Measurements from ENCODE around the gene CTNNA2.

Gene CTNNA2

GRCh38 chr2:80396276-80396675 is 883.4 kb downstream of the CTNNA2 start:
- no peak overlapping the region for H2BK5ac ChIP-seq (ENCODE audit: low read depth, low read length, poor library complexity, severe bottlenecking)
- no peaks in the 10 kb centered on the region for H3K9me3 ChIP-seq (ENCODE audit: control insufficient read depth, low read length)
- H2AK5ac ChIP-seq (ENCODE audit: low read length, severe bottlenecking): no peak overlapping the region
- no peak overlapping the region for H3K18ac ChIP-seq (ENCODE audit: low read depth in 1 of 2, low read length in 2 of 2)
- H4K91ac ChIP-seq (ENCODE audit: low read length): no peak overlapping the region
- no peak overlapping the region for H2AFZ ChIP-seq (ENCODE audit: low read depth, low read length)
- no peak overlapping the region for H3K23ac ChIP-seq (ENCODE audit: low read length in 2 of 2)
- H2BK15ac ChIP-seq (ENCODE audit: low read depth, poor library complexity, severe bottlenecking): no peak overlapping the region
- H2BK120ac ChIP-seq (ENCODE audit: low read depth, low read length): no peak overlapping the region
- no peak overlapping the region for H3K9ac ChIP-seq (ENCODE audit: low read length)
- H3K4me3 ChIP-seq (ENCODE audit: insufficient read depth in 1 of 2, low read depth in 1 of 2, low read length in 2 of 2): no peak overlapping the region
- no peak overlapping the region for H4K8ac ChIP-seq (ENCODE audit: low read length)
- no peak overlapping the region for H2BK12ac ChIP-seq (ENCODE audit: low read length in 2 of 2)
- no peak for DNase-seq
- H3K4ac ChIP-seq (ENCODE audit: low read depth in 1 of 2, low read length in 2 of 2): no peak overlapping the region
- no peaks in the 10 kb centered on the region for H3K79me1 ChIP-seq (replicated peaks; ENCODE audit: low read length, poor library complexity, severe bottlenecking)
- H3K27ac ChIP-seq (ENCODE audit: low read length, poor library complexity, severe bottlenecking): no peak overlapping the region
- no peaks in the 10 kb centered on the region for H3K36me3 ChIP-seq (ENCODE audit: control insufficient read depth in 1 of 2, insufficient read depth in 2 of 2, low read depth in 1 of 2, low read length in 2 of 2)
- no peak overlapping the region for H3K4me2 ChIP-seq (ENCODE audit: low read length, poor library complexity, severe bottlenecking)
- H3K4me1 ChIP-seq (ENCODE audit: control insufficient read depth, insufficient read depth, low read depth, low read length): no peaks in the 10 kb centered on the region
- H3K14ac ChIP-seq (ENCODE audit: low read length in 2 of 2): no peak overlapping the region
- H3K27me3 ChIP-seq (ENCODE audit: control insufficient read depth in 1 of 2, insufficient read depth in 1 of 2, low read length in 2 of 2): no peaks in the 10 kb centered on the region

DNA sequence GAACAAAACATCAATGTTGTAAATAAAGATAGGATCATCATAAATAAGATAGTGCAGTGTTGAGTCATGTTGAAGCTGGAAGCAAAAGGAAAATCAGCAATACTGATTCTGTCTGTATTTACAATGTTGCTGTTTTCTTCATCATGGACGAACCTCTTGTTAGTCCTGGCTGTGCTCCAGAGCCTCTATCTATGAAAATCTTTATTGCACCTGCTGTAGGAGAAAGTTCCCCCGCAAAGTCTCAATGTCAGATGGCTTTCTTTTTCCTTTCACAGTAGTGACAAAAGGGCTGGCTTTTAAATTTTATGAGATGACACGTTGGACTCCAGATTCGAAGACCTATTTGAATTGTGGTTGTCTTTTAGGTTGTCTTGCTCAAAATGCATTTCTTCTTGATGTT is 890.2 kb downstream of the CTNNA2 start:
- Histone ChIP-seq H3K4me2 (ENCODE audit: low read length, poor library complexity, severe bottlenecking) (no peak overlapping the region), H4K91ac (ENCODE audit: low read length) (no peak overlapping the region), H3K79me1 (replicated peaks; ENCODE audit: low read length, poor library complexity, severe bottlenecking) (no peaks in the 10 kb centered on the region), H2BK12ac (ENCODE audit: low read length in 2 of 2) (no peak overlapping the region), H2AK5ac (ENCODE audit: low read length, severe bottlenecking) (no peak overlapping the region), H3K27me3 (ENCODE audit: control insufficient read depth in 1 of 2, insufficient read depth in 1 of 2, low read length in 2 of 2) (no peaks in the 10 kb centered on the region), H3K27ac (ENCODE audit: low read length, poor library complexity, severe bottlenecking) (no peak overlapping the region), H3K23ac (ENCODE audit: low read length in 2 of 2) (no peak overlapping the region), H3K4me3 (ENCODE audit: insufficient read depth in 1 of 2, low read depth in 1 of 2, low read length in 2 of 2) (no peak overlapping the region), H3K9ac (ENCODE audit: low read length) (no peak overlapping the region), H2BK5ac (ENCODE audit: low read depth, low read length, poor library complexity, severe bottlenecking) (no peak overlapping the region), H4K8ac (ENCODE audit: low read length) (no peak overlapping the region), H3K4ac (ENCODE audit: low read depth in 1 of 2, low read length in 2 of 2) (no peak overlapping the region), H3K36me3 (ENCODE audit: control insufficient read depth in 1 of 2, insufficient read depth in 2 of 2, low read depth in 1 of 2, low read length in 2 of 2) (no peaks in the 10 kb centered on the region), H3K9me3 (ENCODE audit: control insufficient read depth, low read length) (no peaks in the 10 kb centered on the region), H3K18ac (ENCODE audit: low read depth in 1 of 2, low read length in 2 of 2) (no peak overlapping the region), H2BK15ac (ENCODE audit: low read depth, poor library complexity, severe bottlenecking) (no peak overlapping the region), H2BK120ac (ENCODE audit: low read depth, low read length) (no peak overlapping the region), H3K4me1 (ENCODE audit: control insufficient read depth, insufficient read depth, low read depth, low read length) (no peaks in the 10 kb centered on the region), H3K14ac (ENCODE audit: low read length in 2 of 2) (no peak overlapping the region), H2AFZ (ENCODE audit: low read depth, low read length) (no peak overlapping the region)
- DNase-seq: no peak
- WGBS: 48% methylated on average over 4 of the region's 4 CpGs

- Histone ChIP-seq H4K91ac (ENCODE audit: low read length) (no peak overlapping the region), H3K36me3 (ENCODE audit: control insufficient read depth in 1 of 2, insufficient read depth in 2 of 2, low read depth in 1 of 2, low read length in 2 of 2) (no peaks in the 10 kb centered on the region), H3K4me1 (ENCODE audit: control insufficient read depth, insufficient read depth, low read depth, low read length) (no peaks in the 10 kb centered on the region), H2AFZ (ENCODE audit: low read depth, low read length) (no peak overlapping the region), H3K79me1 (replicated peaks; ENCODE audit: low read length, poor library complexity, severe bottlenecking) (no peaks in the 10 kb centered on the region), H3K4me3 (ENCODE audit: insufficient read depth in 1 of 2, low read depth in 1 of 2, low read length in 2 of 2) (no peak overlapping the region), H3K27ac (ENCODE audit: low read length, poor library complexity, severe bottlenecking) (no peak overlapping the region), H3K18ac (ENCODE audit: low read depth in 1 of 2, low read length in 2 of 2) (no peak overlapping the region), H3K14ac (ENCODE audit: low read length in 2 of 2) (no peak overlapping the region), H2BK120ac (ENCODE audit: low read depth, low read length) (no peak overlapping the region), H3K23ac (ENCODE audit: low read length in 2 of 2) (no peak overlapping the region), H2BK12ac (ENCODE audit: low read length in 2 of 2) (no peak overlapping the region), H3K9me3 (ENCODE audit: control insufficient read depth, low read length) (no peaks in the 10 kb centered on the region), H4K8ac (ENCODE audit: low read length) (no peak overlapping the region), H3K4me2 (ENCODE audit: low read length, poor library complexity, severe bottlenecking) (no peak overlapping the region), H2BK5ac (ENCODE audit: low read depth, low read length, poor library complexity, severe bottlenecking) (no peak overlapping the region), H3K9ac (ENCODE audit: low read length) (no peak overlapping the region), H2BK15ac (ENCODE audit: low read depth, poor library complexity, severe bottlenecking) (no peak overlapping the region), H3K27me3 (ENCODE audit: control insufficient read depth in 1 of 2, insufficient read depth in 1 of 2, low read length in 2 of 2) (no peaks in the 10 kb centered on the region), H2AK5ac (ENCODE audit: low read length, severe bottlenecking) (no peak overlapping the region), H3K4ac (ENCODE audit: low read depth in 1 of 2, low read length in 2 of 2) (no peak overlapping the region)
- DNase-seq: no peak
- WGBS: 93% methylated on average over 4 of the region's 4 CpGs
Measured at GRCh38 chr2:80407377-80407776, 894.5 kb downstream of the CTNNA2 start.

GRCh38 chr2:80410346-80410745 is 897.5 kb downstream of the CTNNA2 start:
- H3K4me1 ChIP-seq (ENCODE audit: control insufficient read depth, insufficient read depth, low read depth, low read length): no peaks in the 10 kb centered on the region
- no peaks in the 10 kb centered on the region for H3K79me1 ChIP-seq (replicated peaks; ENCODE audit: low read length, poor library complexity, severe bottlenecking)
- H2AK5ac ChIP-seq (ENCODE audit: low read length, severe bottlenecking): no peak overlapping the region
- H3K23ac ChIP-seq (ENCODE audit: low read length in 2 of 2): no peak overlapping the region
- no peaks in the 10 kb centered on the region for H3K36me3 ChIP-seq (ENCODE audit: control insufficient read depth in 1 of 2, insufficient read depth in 2 of 2, low read depth in 1 of 2, low read length in 2 of 2)
- peaks cover 10% of the 10 kb centered on the region for H3K9me3 ChIP-seq (ENCODE audit: control insufficient read depth, low read length)
- H4K8ac ChIP-seq (ENCODE audit: low read length): no peak overlapping the region
- no peak overlapping the region for H2BK15ac ChIP-seq (ENCODE audit: low read depth, poor library complexity, severe bottlenecking)
- H2BK12ac ChIP-seq (ENCODE audit: low read length in 2 of 2): no peak overlapping the region
- no peak overlapping the region for H3K4me3 ChIP-seq (ENCODE audit: insufficient read depth in 1 of 2, low read depth in 1 of 2, low read length in 2 of 2)
- H2BK120ac ChIP-seq (ENCODE audit: low read depth, low read length): no peak overlapping the region
- H3K18ac ChIP-seq (ENCODE audit: low read depth in 1 of 2, low read length in 2 of 2): no peak overlapping the region
- H3K9ac ChIP-seq (ENCODE audit: low read length): no peak overlapping the region
- no peak overlapping the region for H2BK5ac ChIP-seq (ENCODE audit: low read depth, low read length, poor library complexity, severe bottlenecking)
- H3K4ac ChIP-seq (ENCODE audit: low read depth in 1 of 2, low read length in 2 of 2): no peak overlapping the region
- no peak for DNase-seq
- no peak overlapping the region for H3K14ac ChIP-seq (ENCODE audit: low read length in 2 of 2)
- H4K91ac ChIP-seq (ENCODE audit: low read length): no peak overlapping the region
- WGBS: 61% methylated on average over 3 of the region's 3 CpGs
- H2AFZ ChIP-seq (ENCODE audit: low read depth, low read length): no peak overlapping the region
- H3K4me2 ChIP-seq (ENCODE audit: low read length, poor library complexity, severe bottlenecking): no peak overlapping the region
- no peaks in the 10 kb centered on the region for H3K27me3 ChIP-seq (ENCODE audit: control insufficient read depth in 1 of 2, insufficient read depth in 1 of 2, low read length in 2 of 2)
- H3K27ac ChIP-seq (ENCODE audit: low read length, poor library complexity, severe bottlenecking): no peak overlapping the region
